ENCODE results near the gene VLDLR.

The VLDLR gene

DNA sequence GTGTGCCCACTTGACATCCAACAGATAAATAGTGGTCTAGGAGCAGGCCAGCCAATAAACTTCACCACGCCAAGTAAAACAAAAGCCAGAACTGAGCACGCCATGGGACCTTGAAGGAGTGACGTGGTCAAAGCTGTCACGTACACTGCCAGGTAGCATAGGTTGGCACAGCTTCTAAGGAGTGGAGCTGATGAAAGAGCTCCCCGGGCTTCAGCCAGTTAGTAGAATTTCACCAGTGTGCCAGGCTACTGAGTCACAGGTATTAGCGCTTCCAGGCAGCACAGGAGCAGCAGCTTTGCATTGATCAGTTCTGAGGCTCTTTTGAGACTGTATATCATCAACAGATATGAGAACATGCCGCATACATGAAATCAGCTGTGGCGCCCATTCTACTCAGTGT is 19.4 kb downstream of the VLDLR start:
- TF ChIP-seq SIN3A (IDR thresholded peaks at IDR 0.05; ENCODE audit: borderline replicate concordance, insufficient read depth, low read length), result no peak
- TF ChIP-seq, protein P1, sequence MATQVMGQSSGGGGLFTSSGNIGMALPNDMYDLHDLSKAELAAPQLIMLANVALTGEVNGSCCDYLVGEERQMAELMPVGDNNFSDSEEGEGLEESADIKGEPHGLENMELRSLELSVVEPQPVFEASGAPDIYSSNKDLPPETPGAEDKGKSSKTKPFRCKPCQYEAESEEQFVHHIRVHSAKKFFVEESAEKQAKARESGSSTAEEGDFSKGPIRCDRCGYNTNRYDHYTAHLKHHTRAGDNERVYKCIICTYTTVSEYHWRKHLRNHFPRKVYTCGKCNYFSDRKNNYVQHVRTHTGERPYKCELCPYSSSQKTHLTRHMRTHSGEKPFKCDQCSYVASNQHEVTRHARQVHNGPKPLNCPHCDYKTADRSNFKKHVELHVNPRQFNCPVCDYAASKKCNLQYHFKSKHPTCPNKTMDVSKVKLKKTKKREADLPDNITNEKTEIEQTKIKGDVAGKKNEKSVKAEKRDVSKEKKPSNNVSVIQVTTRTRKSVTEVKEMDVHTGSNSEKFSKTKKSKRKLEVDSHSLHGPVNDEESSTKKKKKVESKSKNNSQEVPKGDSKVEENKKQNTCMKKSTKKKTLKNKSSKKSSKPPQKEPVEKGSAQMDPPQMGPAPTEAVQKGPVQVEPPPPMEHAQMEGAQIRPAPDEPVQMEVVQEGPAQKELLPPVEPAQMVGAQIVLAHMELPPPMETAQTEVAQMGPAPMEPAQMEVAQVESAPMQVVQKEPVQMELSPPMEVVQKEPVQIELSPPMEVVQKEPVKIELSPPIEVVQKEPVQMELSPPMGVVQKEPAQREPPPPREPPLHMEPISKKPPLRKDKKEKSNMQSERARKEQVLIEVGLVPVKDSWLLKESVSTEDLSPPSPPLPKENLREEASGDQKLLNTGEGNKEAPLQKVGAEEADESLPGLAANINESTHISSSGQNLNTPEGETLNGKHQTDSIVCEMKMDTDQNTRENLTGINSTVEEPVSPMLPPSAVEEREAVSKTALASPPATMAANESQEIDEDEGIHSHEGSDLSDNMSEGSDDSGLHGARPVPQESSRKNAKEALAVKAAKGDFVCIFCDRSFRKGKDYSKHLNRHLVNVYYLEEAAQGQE (IDR thresholded peaks at IDR 0.05; ENCODE audit: insufficient read depth in 1 of 2, low read depth in 2 of 2, low read length in 2 of 2), result no peak
- TF ChIP-seq FOXP2 (optimal IDR thresholded peaks at IDR 0.05; ENCODE audit: borderline replicate concordance, extremely low read depth, extremely low read length, insufficient read depth), result no peak
- TF ChIP-seq POLR2AphosphoS5 (IDR thresholded peaks at IDR 0.05; ENCODE audit: low read depth, low read length), result no peak
- no peak for TF ChIP-seq TAF1 (IDR thresholded peaks at IDR 0.05; ENCODE audit: borderline replicate concordance, insufficient read depth, low read length)

DNA sequence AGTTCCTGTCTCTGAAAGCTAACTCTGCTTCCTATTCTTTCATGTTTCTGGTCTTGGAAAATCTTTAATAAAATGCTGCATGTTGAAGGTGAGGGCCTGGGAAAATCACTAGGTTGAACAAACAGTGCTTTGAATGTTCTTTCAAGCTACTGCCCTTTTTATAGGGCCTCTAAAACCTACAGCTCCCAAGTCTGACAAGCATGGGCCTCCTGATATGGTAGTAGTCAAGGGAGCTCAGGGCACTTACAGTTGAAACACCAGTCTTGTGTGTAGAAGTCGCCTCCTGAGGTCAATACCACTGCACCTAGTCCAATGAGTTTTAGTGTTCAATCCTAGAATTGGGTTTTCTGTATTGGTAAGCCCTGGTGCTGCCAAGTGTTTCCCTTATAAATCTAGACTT is 20.5 kb downstream of the VLDLR start:
- no peak for TF ChIP-seq TAF1 (IDR thresholded peaks at IDR 0.05; ENCODE audit: borderline replicate concordance, insufficient read depth, low read length)
- TF ChIP-seq POLR2AphosphoS5 (IDR thresholded peaks at IDR 0.05; ENCODE audit: low read depth, low read length), result no peak
- no peak for TF ChIP-seq FOXP2 (optimal IDR thresholded peaks at IDR 0.05; ENCODE audit: borderline replicate concordance, extremely low read depth, extremely low read length, insufficient read depth)
- no peak for TF ChIP-seq SIN3A (IDR thresholded peaks at IDR 0.05; ENCODE audit: borderline replicate concordance, insufficient read depth, low read length)
- TF ChIP-seq, protein P1 (IDR thresholded peaks at IDR 0.05; ENCODE audit: insufficient read depth in 1 of 2, low read depth in 2 of 2, low read length in 2 of 2), result no peak

DNA sequence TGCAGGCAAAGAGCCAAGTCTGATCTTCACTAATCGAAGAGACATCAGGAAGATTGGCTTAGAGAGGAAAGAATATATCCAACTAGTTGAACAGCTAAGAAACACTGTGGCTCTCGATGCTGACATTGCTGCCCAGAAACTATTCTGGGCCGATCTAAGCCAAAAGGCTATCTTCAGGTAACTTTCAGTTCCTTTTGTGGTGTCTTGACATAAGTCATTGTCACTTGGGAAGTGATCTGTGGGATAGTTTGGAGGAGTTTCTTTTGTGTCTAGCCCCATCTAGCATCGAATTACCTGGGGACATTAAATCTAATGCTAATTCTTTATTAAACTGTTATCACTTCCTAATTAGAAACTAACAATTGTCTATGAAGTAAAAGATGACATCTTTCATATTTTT is 24.0 kb downstream of the VLDLR start:
- no peak for TF ChIP-seq TAF1 (IDR thresholded peaks at IDR 0.05; ENCODE audit: borderline replicate concordance, insufficient read depth, low read length)
- no peak for TF ChIP-seq SIN3A (IDR thresholded peaks at IDR 0.05; ENCODE audit: borderline replicate concordance, insufficient read depth, low read length)
- no peak for TF ChIP-seq FOXP2 (optimal IDR thresholded peaks at IDR 0.05; ENCODE audit: borderline replicate concordance, extremely low read depth, extremely low read length, insufficient read depth)
- TF ChIP-seq, protein P1 (IDR thresholded peaks at IDR 0.05; ENCODE audit: insufficient read depth in 1 of 2, low read depth in 2 of 2, low read length in 2 of 2), result no peak
- no peak for TF ChIP-seq POLR2AphosphoS5 (IDR thresholded peaks at IDR 0.05; ENCODE audit: low read depth, low read length)

DNA sequence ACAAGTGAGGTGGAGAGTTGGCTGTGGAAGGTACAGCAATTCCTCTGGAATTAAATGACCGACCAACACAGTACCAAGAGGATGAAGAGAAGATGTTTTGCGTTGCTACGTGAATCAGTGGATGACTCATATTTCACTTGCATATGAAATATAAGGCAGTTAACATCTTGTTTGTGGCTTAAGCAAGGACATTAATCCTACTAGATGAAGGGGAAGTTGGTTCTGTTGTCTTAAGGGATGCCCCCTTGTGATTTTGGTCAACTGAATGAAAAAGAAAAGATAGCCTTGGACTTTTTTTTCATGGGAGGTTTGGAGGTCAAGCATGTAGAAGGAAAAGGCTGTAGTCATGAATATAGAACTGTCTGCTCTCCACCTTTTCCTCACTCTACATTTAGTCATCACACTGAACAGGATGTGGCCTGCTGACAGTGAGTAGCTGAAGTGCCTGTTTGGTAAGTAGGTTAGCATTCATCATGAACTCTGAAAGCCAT is 33.9 kb downstream of the VLDLR start:
- TF ChIP-seq FOXP2 (optimal IDR thresholded peaks at IDR 0.05; ENCODE audit: borderline replicate concordance, extremely low read depth, extremely low read length, insufficient read depth), result no peak
- TF ChIP-seq TAF1 (IDR thresholded peaks at IDR 0.05; ENCODE audit: borderline replicate concordance, insufficient read depth, low read length), result no peak
- TF ChIP-seq SIN3A (IDR thresholded peaks at IDR 0.05; ENCODE audit: borderline replicate concordance, insufficient read depth, low read length), result no peak
- TF ChIP-seq, protein P1 (IDR thresholded peaks at IDR 0.05; ENCODE audit: insufficient read depth in 1 of 2, low read depth in 2 of 2, low read length in 2 of 2), result no peak
- TF ChIP-seq POLR2AphosphoS5 (IDR thresholded peaks at IDR 0.05; ENCODE audit: low read depth, low read length), result no peak

DNA sequence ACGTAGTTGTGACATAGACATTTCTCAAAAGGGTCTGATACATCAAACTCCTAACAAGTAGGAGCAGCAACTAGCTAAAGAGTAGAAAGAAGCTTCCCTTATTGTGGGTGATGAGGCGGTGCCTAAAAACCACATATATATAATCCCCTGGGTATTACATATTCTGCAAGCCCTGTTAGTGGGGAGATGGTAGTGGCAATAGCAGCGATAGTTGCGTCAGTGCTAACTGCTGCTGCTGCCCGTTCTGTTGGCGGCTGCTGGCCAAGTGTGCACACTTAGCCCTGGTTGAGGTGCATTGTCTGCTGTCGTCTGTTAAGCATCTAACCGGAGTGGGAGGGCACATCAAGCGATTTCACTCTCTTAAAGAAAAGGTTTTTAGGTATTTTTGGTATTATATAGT is 35.8 kb downstream of the VLDLR start:
- TF ChIP-seq, protein P1 (IDR thresholded peaks at IDR 0.05; ENCODE audit: insufficient read depth in 1 of 2, low read depth in 2 of 2, low read length in 2 of 2), result no peak
- no peak for TF ChIP-seq SIN3A (IDR thresholded peaks at IDR 0.05; ENCODE audit: borderline replicate concordance, insufficient read depth, low read length)
- no peak for TF ChIP-seq POLR2AphosphoS5 (IDR thresholded peaks at IDR 0.05; ENCODE audit: low read depth, low read length)
- no peak for TF ChIP-seq FOXP2 (optimal IDR thresholded peaks at IDR 0.05; ENCODE audit: borderline replicate concordance, extremely low read depth, extremely low read length, insufficient read depth)
- TF ChIP-seq TAF1 (IDR thresholded peaks at IDR 0.05; ENCODE audit: borderline replicate concordance, insufficient read depth, low read length), result no peak
